Measurements from ENCODE around the gene USP38.

GRCh38 chr4:143178923-143179322 lies 5.8 kb upstream of the USP38 start:
- TF ChIP-seq, protein P1, sequence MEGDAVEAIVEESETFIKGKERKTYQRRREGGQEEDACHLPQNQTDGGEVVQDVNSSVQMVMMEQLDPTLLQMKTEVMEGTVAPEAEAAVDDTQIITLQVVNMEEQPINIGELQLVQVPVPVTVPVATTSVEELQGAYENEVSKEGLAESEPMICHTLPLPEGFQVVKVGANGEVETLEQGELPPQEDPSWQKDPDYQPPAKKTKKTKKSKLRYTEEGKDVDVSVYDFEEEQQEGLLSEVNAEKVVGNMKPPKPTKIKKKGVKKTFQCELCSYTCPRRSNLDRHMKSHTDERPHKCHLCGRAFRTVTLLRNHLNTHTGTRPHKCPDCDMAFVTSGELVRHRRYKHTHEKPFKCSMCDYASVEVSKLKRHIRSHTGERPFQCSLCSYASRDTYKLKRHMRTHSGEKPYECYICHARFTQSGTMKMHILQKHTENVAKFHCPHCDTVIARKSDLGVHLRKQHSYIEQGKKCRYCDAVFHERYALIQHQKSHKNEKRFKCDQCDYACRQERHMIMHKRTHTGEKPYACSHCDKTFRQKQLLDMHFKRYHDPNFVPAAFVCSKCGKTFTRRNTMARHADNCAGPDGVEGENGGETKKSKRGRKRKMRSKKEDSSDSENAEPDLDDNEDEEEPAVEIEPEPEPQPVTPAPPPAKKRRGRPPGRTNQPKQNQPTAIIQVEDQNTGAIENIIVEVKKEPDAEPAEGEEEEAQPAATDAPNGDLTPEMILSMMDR (IDR thresholded peaks at IDR 0.05), result no peak
- no peak for TF ChIP-seq RAD21 (IDR thresholded peaks at IDR 0.05; ENCODE audit: low read length)

Data from SK-N-SH (cell line).